Prostate gland (tissue), 2 donors: ENCODE measurements around the gene NEGR1. TPM values are rescaled to one million over a fixed set of nuclear protein-coding genes. Genes with fewer than 3 reads are reported as not detected.
"Not testable (repeated sequence)": the region's sequence is repeated elsewhere in the genome, so short reads cannot be mapped to it uniquely, and the experiment has no call there.

Experiments
- DNase-seq: peaks from one replicate; pipeline ENCODE4 v3.0.0-alpha.2; 2019; ENCODE audit warnings: low spot score
- H3K27ac ChIP-seq, 2 donors: fragments of 200-600 bp; sonication (generic); 2 replicates each; pipeline ENCODE4 v1.5.1; 2017 to 2019
- H3K27me3 ChIP-seq: fragments of 200-600 bp; sonication (generic); replicated peaks from 2 replicates; pipeline ENCODE4 v1.5.1; 2019; ENCODE audit not compliant: insufficient read depth
- H3K36me3 ChIP-seq, 2 donors: fragments of 200-600 bp; sonication (generic); 1 replicate in 1 of 2; 2 replicates in 1 of 2; pipeline versions ENCODE4 v1.5.1 to v1.8.1; 2017 to 2019
- H3K4me1 ChIP-seq: fragments of 200-600 bp; sonication (generic); replicated peaks from 2 replicates; pipeline ENCODE4 v1.5.1; 2019
- H3K4me3 ChIP-seq, 2 donors: fragments of 200-600 bp; sonication (generic); 2 replicates each; pipeline ENCODE4 v1.5.1; 2017 to 2019
- H3K9me3 ChIP-seq: fragments of 200-600 bp; sonication (generic); 2 replicates; pipeline ENCODE4 v1.5.1; 2017
- POLR2A ChIP-seq: fragments of 450-650 bp; IDR thresholded peaks from one replicate; pipeline ENCODE4 v1.6.1; 2016; ENCODE audit warnings: antibody characterized with exemption, mild to moderate bottlenecking
- POLR2AphosphoS5 ChIP-seq: sonication (generic); formaldehyde crosslinking; IDR thresholded peaks from one replicate; pipeline ENCODE4 v1.6.1; 2017; ENCODE audit warnings: antibody characterized with exemption
- WGBS: methylation state at CpG from one replicate; pipeline ENCODE4 v1.1.5; 2018; 5-methylcytosine and 5-hydroxymethylcytosine counted together
- intact Hi-C: fragments of 100-400 bp; cut with DNase I; formaldehyde crosslinking; loops from one replicate; pipeline ENCODE4 v1.14.2; 2022
- total RNA-seq, 2 donors: library from RNA; depleted of rRNA; stranded (reverse); fragments of >200 nt; gene quantifications; one replicate each; pipeline ENCODE4 v1.1.0, GENCODE V29; 2016
- TF ChIP-seq, protein P1 (sequence below), 4 experiments: fragments of 200-600 bp in 2 of 4; fragments of 450-650 bp in 2 of 4; sonication (generic) in 2 of 4; IDR thresholded peaks; 1 replicate in 3 of 4; 2 replicates in 1 of 4; pipeline ENCODE4 v1.5.1; 2016 to 2019; ENCODE audit warnings: antibody characterized with exemption in 4 of 4, mild to moderate bottlenecking in 2 of 4, moderate library complexity in 2 of 4

Gene NEGR1
- total RNA-seq, 2 donors from 2014 or later = 2.3 to 7.6 TPM

DNA sequence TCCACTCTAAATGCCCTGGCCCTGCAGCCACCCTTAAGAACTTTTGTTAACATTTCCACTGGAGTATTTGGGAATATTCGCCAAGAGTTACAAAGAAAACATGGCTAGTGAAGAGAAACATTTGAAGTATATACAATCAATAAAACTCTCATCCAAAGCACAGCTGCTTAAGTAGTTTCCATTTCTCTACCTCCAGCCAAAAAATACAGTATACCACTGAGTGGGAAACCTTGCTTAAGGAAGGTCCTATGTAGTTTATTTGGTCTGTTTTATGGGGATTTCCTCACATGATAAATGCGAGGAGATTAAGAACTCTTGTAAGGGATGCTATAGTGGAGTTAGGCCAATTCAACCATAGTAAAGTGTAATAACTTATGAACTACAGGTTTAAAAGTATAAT lies 382.5 kb downstream of the NEGR1 start:
- no peak overlapping the region for H3K4me3 ChIP-seq
- DNase-seq = no peak
- WGBS = 37% methylated on average over 2 of the region's 2 CpGs
- intact Hi-C loops = no loop called here
- no peak overlapping the region for H3K27ac ChIP-seq
- H3K36me3 ChIP-seq = no peaks in the 10 kb centered on the region
- no peaks in the 10 kb centered on the region for H3K4me1 ChIP-seq
- H3K9me3 ChIP-seq = no peaks in the 10 kb centered on the region
- no peaks in the 10 kb centered on the region for H3K27me3 ChIP-seq
- TF ChIP-seq POLR2A = no peak
- TF ChIP-seq, protein P1, sequence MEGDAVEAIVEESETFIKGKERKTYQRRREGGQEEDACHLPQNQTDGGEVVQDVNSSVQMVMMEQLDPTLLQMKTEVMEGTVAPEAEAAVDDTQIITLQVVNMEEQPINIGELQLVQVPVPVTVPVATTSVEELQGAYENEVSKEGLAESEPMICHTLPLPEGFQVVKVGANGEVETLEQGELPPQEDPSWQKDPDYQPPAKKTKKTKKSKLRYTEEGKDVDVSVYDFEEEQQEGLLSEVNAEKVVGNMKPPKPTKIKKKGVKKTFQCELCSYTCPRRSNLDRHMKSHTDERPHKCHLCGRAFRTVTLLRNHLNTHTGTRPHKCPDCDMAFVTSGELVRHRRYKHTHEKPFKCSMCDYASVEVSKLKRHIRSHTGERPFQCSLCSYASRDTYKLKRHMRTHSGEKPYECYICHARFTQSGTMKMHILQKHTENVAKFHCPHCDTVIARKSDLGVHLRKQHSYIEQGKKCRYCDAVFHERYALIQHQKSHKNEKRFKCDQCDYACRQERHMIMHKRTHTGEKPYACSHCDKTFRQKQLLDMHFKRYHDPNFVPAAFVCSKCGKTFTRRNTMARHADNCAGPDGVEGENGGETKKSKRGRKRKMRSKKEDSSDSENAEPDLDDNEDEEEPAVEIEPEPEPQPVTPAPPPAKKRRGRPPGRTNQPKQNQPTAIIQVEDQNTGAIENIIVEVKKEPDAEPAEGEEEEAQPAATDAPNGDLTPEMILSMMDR (IDR thresholded peaks at IDR 0.05) = no peak
- TF ChIP-seq POLR2AphosphoS5 = no peak

DNA sequence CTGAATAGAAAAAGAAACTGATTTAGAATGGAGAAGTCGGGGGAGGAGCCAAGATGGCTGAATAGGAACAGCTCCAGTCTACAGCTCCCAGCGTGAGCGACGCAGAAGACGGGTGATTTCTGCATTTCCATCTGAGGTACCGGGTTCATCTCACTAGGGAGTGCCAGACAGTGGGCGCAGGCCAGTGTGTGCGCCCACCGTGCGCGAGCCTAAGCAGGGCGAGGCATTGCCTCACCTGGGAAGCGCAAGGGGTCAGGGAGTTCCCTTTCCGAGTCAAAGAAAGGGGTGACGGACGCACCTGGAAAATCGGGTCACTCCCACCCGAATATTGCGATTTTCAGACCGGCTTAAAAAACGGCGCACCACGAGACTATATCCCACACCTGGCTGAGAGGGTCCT lies 394.2 kb downstream of the NEGR1 start:
- DNase-seq, H3K9me3 ChIP-seq, H3K4me1 ChIP-seq, intact Hi-C loops, H3K36me3 ChIP-seq, H3K4me3 ChIP-seq, H3K27ac ChIP-seq, H3K27me3 ChIP-seq: not testable (repeated sequence)
- WGBS = 93% methylated on average over 23 of the region's 23 CpGs

DNA sequence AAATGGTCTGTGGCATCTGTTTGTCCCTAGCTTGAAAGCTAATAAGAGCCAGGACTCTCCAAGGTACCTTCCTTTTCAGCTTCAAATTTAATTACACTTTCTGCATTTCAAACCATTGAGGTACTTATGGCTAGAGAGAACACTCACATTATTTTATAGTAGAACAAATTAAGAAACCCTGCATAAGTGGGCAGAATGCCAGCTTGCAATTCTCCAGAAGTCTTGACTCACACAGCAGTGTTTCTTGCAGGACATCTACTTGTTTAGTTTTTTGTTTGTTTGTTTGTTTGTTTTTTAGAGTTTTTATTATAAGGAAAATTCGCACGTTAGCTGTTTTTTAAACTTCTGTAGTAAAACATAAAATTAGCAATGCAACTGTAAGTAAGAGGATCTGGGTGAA lies 397.2 kb downstream of the NEGR1 start:
- no peak for DNase-seq
- Histone ChIP-seq H3K27ac (no peak overlapping the region), H3K36me3 (no peaks in the 10 kb centered on the region), H3K4me1 (no peaks in the 10 kb centered on the region), H3K27me3 (no peaks in the 10 kb centered on the region), H3K9me3 (no peaks in the 10 kb centered on the region), H3K4me3 (no peak overlapping the region)
- intact Hi-C loops = no loop called here
- WGBS = 81% methylated on average over 2 of the region's 2 CpGs
- TF ChIP-seq POLR2AphosphoS5 (no peak), POLR2A (no peak)
- TF ChIP-seq, protein P1 (IDR thresholded peaks at IDR 0.05) = no peak

DNA sequence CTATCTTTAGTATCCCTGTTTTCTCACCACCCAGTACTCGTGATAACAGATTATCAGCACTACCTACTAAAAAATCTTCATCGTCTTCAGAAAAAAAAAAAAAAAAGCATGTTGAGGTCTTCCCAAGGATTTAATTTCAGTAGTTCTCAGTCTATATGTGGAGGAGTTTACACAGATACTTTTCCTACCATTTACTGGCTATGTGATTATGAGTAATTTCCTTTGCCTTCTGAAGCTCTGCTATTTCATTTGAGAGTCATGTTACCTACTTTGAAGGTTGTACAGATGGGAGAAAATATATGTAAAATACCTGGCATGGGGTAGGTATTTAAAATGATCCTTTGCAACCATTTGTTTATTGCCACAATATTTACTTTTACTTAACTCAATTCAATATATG lies 399.7 kb downstream of the NEGR1 start:
- intact Hi-C loops = no loop called here
- Histone ChIP-seq H3K4me1 (no peaks in the 10 kb centered on the region), H3K36me3 (no peaks in the 10 kb centered on the region), H3K27ac (no peak overlapping the region), H3K27me3 (no peaks in the 10 kb centered on the region), H3K4me3 (no peak overlapping the region), H3K9me3 (no peaks in the 10 kb centered on the region)
- WGBS = 45% methylated on average over 2 of the region's 2 CpGs
- TF ChIP-seq POLR2AphosphoS5 = no peak
- no peak for TF ChIP-seq POLR2A
- TF ChIP-seq, protein P1 (IDR thresholded peaks at IDR 0.05) = no peak
- DNase-seq = no peak

DNA sequence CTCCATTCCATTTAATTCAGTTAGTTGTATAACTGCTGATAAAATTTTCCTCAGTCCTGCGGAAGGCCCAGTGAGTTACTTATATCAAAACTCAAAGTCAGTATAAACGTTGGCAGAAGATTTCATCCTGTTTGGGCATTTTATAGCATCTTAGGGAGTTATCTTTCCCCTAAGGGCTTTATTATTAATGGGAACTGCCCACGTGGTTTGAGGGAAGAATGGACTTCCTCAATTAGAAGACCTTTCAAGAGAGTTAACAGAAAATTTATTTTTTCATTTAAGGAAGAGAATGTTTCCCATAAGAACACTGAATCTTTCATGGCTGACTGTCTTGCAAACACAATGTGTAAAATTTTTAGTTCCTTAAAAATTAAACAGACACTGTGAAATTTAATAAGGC lies 400.1 kb downstream of the NEGR1 start:
- no peak for TF ChIP-seq POLR2AphosphoS5
- no peak for TF ChIP-seq POLR2A
- TF ChIP-seq, protein P1 (IDR thresholded peaks at IDR 0.05) = no peak
- Histone ChIP-seq H3K9me3 (no peaks in the 10 kb centered on the region), H3K27ac (no peak overlapping the region), H3K4me3 (no peak overlapping the region), H3K27me3 (no peaks in the 10 kb centered on the region), H3K4me1 (no peaks in the 10 kb centered on the region), H3K36me3 (no peaks in the 10 kb centered on the region)
- DNase-seq = no peak
- intact Hi-C loops = no loop called here
- 44% methylated on average over 3 of the region's 3 CpGs for WGBS
